HepG2 (cell line): ENCODE results near the gene ARFGEF2. TPM values are rescaled to one million over a fixed set of nuclear protein-coding genes. Genes with fewer than 3 reads are reported as not detected.

ENCODE experiments used
- AKAP8 ChIP-seq: sonication (generic); formaldehyde crosslinking; IDR thresholded peaks from 2 replicates; pipeline ENCODE4 v1.5.1; 2020; ENCODE audit warnings: mild to moderate bottlenecking, missing genetic modification reagents
- BRCA1 ChIP-seq: sonication (generic); formaldehyde crosslinking; IDR thresholded peaks from 2 replicates; pipeline ENCODE4 v1.4.0; 2020; ENCODE audit warnings: missing genetic modification reagents
- DMAP1 ChIP-seq: IDR thresholded peaks from 2 replicates; pipeline ENCODE4 v1.6.1; 2016
- E2F1 ChIP-seq: sonication (generic); formaldehyde crosslinking; IDR thresholded peaks from 2 replicates; pipeline ENCODE4 v1.5.0; 2020; ENCODE audit warnings: missing genetic modification reagents
- ETV5 ChIP-seq: IDR thresholded peaks from 2 replicates; pipeline ENCODE4 v1.6.1; 2018; ENCODE audit warnings: missing biosample characterization, missing genetic modification reagents, inconsistent platforms, borderline replicate concordance
- HINFP ChIP-seq: sonication (generic); formaldehyde crosslinking; IDR thresholded peaks from 2 replicates; pipeline ENCODE4 v1.4.0; 2020; ENCODE audit warnings: low read depth, mild to moderate bottlenecking, missing genetic modification reagents
- HOXA3 ChIP-seq: sonication (generic); formaldehyde crosslinking; IDR thresholded peaks from 2 replicates; pipeline ENCODE4 v1.5.0; 2020; ENCODE audit warnings: missing genetic modification reagents
- KDM5B ChIP-seq: sonication (generic); formaldehyde crosslinking; IDR thresholded peaks from 2 replicates; pipeline ENCODE4 v1.4.0; 2020; ENCODE audit warnings: missing genetic modification reagents, mild to moderate bottlenecking, borderline replicate concordance
- MTF2 ChIP-seq: sonication (generic); formaldehyde crosslinking; IDR thresholded peaks from 2 replicates; pipeline ENCODE4 v1.5.0; 2020; ENCODE audit warnings: missing genetic modification reagents, borderline replicate concordance
- PAWR ChIP-seq: sonication (generic); formaldehyde crosslinking; IDR thresholded peaks from 2 replicates; pipeline ENCODE4 v1.4.0; 2020; ENCODE audit warnings: missing genetic modification reagents, mild to moderate bottlenecking, borderline replicate concordance
- PREB ChIP-seq: sonication (generic); formaldehyde crosslinking; IDR thresholded peaks from 2 replicates; pipeline ENCODE4 v1.4.0; 2020; ENCODE audit warnings: missing genetic modification reagents
- RFX3 ChIP-seq: IDR thresholded peaks from 2 replicates; pipeline ENCODE4 v1.6.1; 2016; ENCODE audit warnings: missing biosample characterization, missing genetic modification reagents
- SKI ChIP-seq: fragments of 450-650 bp; IDR thresholded peaks from one replicate; pipeline ENCODE4 v1.6.1; 2018; ENCODE audit warnings: mild to moderate bottlenecking; ENCODE audit not compliant: partially characterized antibody
- SMC3 ChIP-seq: IDR thresholded peaks from 2 replicates; pipeline ENCODE4 v1.6.1; 2011; ENCODE audit warnings: low read length, improper control_type of control experiment
- YEATS4 ChIP-seq: sonication (generic); formaldehyde crosslinking; IDR thresholded peaks from 2 replicates; pipeline ENCODE4 v1.4.0; 2020; ENCODE audit warnings: missing genetic modification reagents, borderline replicate concordance
- ZC3H13 ChIP-seq: sonication (generic); formaldehyde crosslinking; IDR thresholded peaks from 2 replicates; pipeline ENCODE4 v1.8.1; 2023; ENCODE audit warnings: mild to moderate bottlenecking, missing genetic modification reagents, moderate library complexity
- ZMAT3 ChIP-seq: sonication (generic); formaldehyde crosslinking; conservative IDR thresholded peaks from 2 replicates; pipeline ENCODE4 v1.7.0; 2021; ENCODE audit warnings: missing genetic modification reagents
- ZNF30 ChIP-seq: sonication (generic); formaldehyde crosslinking; IDR thresholded peaks from 2 replicates; pipeline ENCODE4 v1.5.0; 2020; ENCODE audit warnings: mild to moderate bottlenecking, missing genetic modification reagents
- ZNF747 ChIP-seq: sonication (generic); formaldehyde crosslinking; IDR thresholded peaks from 2 replicates; pipeline ENCODE4 v1.8.1; 2023; ENCODE audit warnings: missing genetic modification reagents, mild to moderate bottlenecking, borderline replicate concordance
- ZNF775 ChIP-seq: sonication (generic); formaldehyde crosslinking; IDR thresholded peaks from 2 replicates; pipeline ENCODE4 v1.4.0; 2020; ENCODE audit warnings: missing genetic modification reagents, mild to moderate bottlenecking, moderate library complexity, borderline replicate concordance
- ZNF781 ChIP-seq: sonication (generic); formaldehyde crosslinking; IDR thresholded peaks from 2 replicates; pipeline ENCODE4 v1.5.1; 2020; ENCODE audit warnings: borderline replicate concordance, mild to moderate bottlenecking, missing genetic modification reagents; ENCODE audit errors: not compliant biosample characterization
- ZNF879 ChIP-seq: sonication (generic); formaldehyde crosslinking; IDR thresholded peaks from 2 replicates; pipeline ENCODE4 v1.8.1; 2023; ENCODE audit warnings: missing genetic modification reagents
- ZSCAN12 ChIP-seq: sonication (generic); formaldehyde crosslinking; IDR thresholded peaks from 2 replicates; pipeline ENCODE4 v1.9.0; 2021; ENCODE audit warnings: mild to moderate bottlenecking, missing genetic modification reagents
- ZSCAN20 ChIP-seq: sonication (generic); formaldehyde crosslinking; IDR thresholded peaks from 2 replicates; pipeline ENCODE4 v1.4.0; 2020; ENCODE audit warnings: missing genetic modification reagents, mild to moderate bottlenecking, borderline replicate concordance
- polyA plus RNA-seq, 8 experiments: library from polyadenylated mRNA; depleted of rRNA in 3 of 8; stranded (reverse) in 7 of 8; unstranded in 1 of 8; fragments of >200 nt; fragmentation: Illumina TruSeq in 4 of 8; extraction: Trizol in 4 of 8; gene quantifications; 2 replicates each; pipeline versions ENCODE4 v1.2.1 to v1.2.3, GENCODE V29; 2011 to 2016; ENCODE audit warnings: low read depth in 4 of 8, missing spikeins in 1 of 8, mixed read lengths in 1 of 8; ENCODE audit not compliant: insufficient read depth in 1 of 8
- total RNA-seq, 5 experiments: library from RNA; depleted of rRNA; stranded (reverse); fragments of >200 nt; fragmentation: Illumina TruSeq; extraction: Trizol; gene quantifications; 2 replicates each; pipeline ENCODE4 v1.2.3, GENCODE V29; 2016; ENCODE audit warnings: low read depth in 1 of 5
- TF ChIP-seq, protein P1 (sequence below): sonication (generic); formaldehyde crosslinking; conservative IDR thresholded peaks from 2 replicates; pipeline ENCODE4 v1.4.0; 2020; ENCODE audit warnings: missing genetic modification reagents

Gene ARFGEF2
- total and polyA plus RNA-seq, 2 of the 13 experiments (the other 11 are each of a cell fraction or from before 2014, with no cell fraction given), result 44.0 to 60.8 TPM

GRCh38 chr20:48921883-48922820, 641 bp downstream of the ARFGEF2 start (continued):
- TF ChIP-seq ZNF775 (CRISPR knock-in tag) (0 out of 2 replicates have a peak, but pooled peaks have one; percentile 66), E2F1 (CRISPR knock-in tag) (0 out of 2 replicates have a peak, but pooled peaks have one; percentile 31), ZNF781 (CRISPR knock-in tag) (peak; percentile 60), AKAP8 (no peak; the same call in 1 of the 2 replicates), YEATS4 (CRISPR knock-in tag) (peak; percentile 93), ETV5 (CRISPR knock-in tag) (peak; percentile 68), ZSCAN12 (CRISPR knock-in tag) (0 out of 2 replicates have a peak, but pooled peaks have one; percentile 60), MTF2 (CRISPR knock-in tag) (0 out of 2 replicates have a peak, but pooled peaks have one; percentile 46), PAWR (CRISPR knock-in tag) (0 out of 2 replicates have a peak, but pooled peaks have one; percentile 88), ZNF30 (peak; percentile 71; the same call in 1 of the 2 replicates), KDM5B (no peak; the same call in 1 of the 2 replicates), DMAP1 (CRISPR knock-in tag) (peak; percentile 91), ZSCAN20 (CRISPR knock-in tag) (peak; percentile 34), HINFP (CRISPR knock-in tag) (peak; percentile 58), SKI (peak; percentile 10), ZNF879 (CRISPR knock-in tag) (peak; percentile 91), ZMAT3 (CRISPR knock-in tag) (no peak; the same call in 1 of the 2 replicates), BRCA1 (0 out of 2 replicates have a peak, but pooled peaks have one; percentile 49), SMC3 (no peak), PREB (CRISPR knock-in tag) (0 out of 2 replicates have a peak, but pooled peaks have one; percentile 47), ZC3H13 (CRISPR knock-in tag) (peak; percentile 0; the same call in 1 of the 2 replicates), RFX3 (CRISPR knock-in tag) (no peak), HOXA3 (CRISPR knock-in tag) (peak; percentile 85), ZNF747 (CRISPR knock-in tag) (peak; percentile 56)
- TF ChIP-seq, protein P1, sequence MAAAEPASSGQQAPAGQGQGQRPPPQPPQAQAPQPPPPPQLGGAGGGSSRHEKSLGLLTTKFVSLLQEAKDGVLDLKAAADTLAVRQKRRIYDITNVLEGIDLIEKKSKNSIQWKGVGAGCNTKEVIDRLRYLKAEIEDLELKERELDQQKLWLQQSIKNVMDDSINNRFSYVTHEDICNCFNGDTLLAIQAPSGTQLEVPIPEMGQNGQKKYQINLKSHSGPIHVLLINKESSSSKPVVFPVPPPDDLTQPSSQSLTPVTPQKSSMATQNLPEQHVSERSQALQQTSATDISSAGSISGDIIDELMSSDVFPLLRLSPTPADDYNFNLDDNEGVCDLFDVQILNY, result peak; percentile 52; the same call in 1 of the 2 replicates
